ENCODE results near the gene SYN1.
"Not testable (repeated sequence)": the region's sequence is repeated elsewhere in the genome, so short reads cannot be mapped to it uniquely, and the experiment has no call there.

Gene SYN1

GRCh38 chrX:47619486-47620302, at the start of gene SYN1:
Gene SYN1, minus strand, starts transcription at chrX:47619857. Its CDS starts 129 bp downstream, at chrX:47619728.
- peak; percentile 90 for DNase-seq

- not testable (repeated sequence) for DNase-seq
These were observed 46.1 kb upstream of the SYN1 start for GRCh38 chrX:47665797-47666196.

- DNase-seq = peak; percentile 94
These were observed 45.1 kb upstream of the SYN1 start for GRCh38 chrX:47664737-47665136.

- no peak for DNase-seq
These were observed 42.5 kb upstream of the SYN1 start for GRCh38 chrX:47662144-47662657.

- no peak for DNase-seq
These were observed 41.9 kb upstream of the SYN1 start for GRCh38 chrX:47661539-47661938.

GRCh38 chrX:47659421-47659726, 39.7 kb upstream of the SYN1 start:
- DNase-seq = no peak

GRCh38 chrX:47658684-47659420, 39.2 kb upstream of the SYN1 start, which contains the start of gene UXT:
Gene UXT, minus strand, starts transcription at chrX:47659180. Its CDS starts 253 bp downstream, at chrX:47658927.
- DNase-seq = peak; percentile 98

GRCh38 chrX:47658301-47658683, 38.6 kb upstream of the SYN1 start:
- DNase-seq = no peak

GRCh38 chrX:47651043-47651905, 31.6 kb upstream of the SYN1 start:
- no peak for DNase-seq

- peak; percentile 99 for DNase-seq
These were observed 30.7 kb upstream of the SYN1 start, which contains the start of gene ELK1 for GRCh38 chrX:47650164-47651042. Gene ELK1, minus strand, starts transcription at chrX:47650563. Its CDS starts 9,122 bp downstream, at chrX:47641441.

GRCh38 chrX:47649781-47650163, 30.1 kb upstream of the SYN1 start:
- DNase-seq = peak; percentile 33

- no peak for DNase-seq
These were observed 29.6 kb upstream of the SYN1 start for GRCh38 chrX:47649271-47649670.

GRCh38 chrX:47648376-47648775, 28.7 kb upstream of the SYN1 start:
- no peak for DNase-seq

- DNase-seq = no peak
These were observed 27.0 kb upstream of the SYN1 start for GRCh38 chrX:47646636-47647035.

GRCh38 chrX:47645530-47645929, 25.9 kb upstream of the SYN1 start:
- DNase-seq = no peak

- DNase-seq = peak; percentile 51
These were observed 25.0 kb upstream of the SYN1 start for GRCh38 chrX:47644557-47645091.

- DNase-seq = no peak
These were observed 24.3 kb upstream of the SYN1 start for GRCh38 chrX:47643926-47644325.

GRCh38 chrX:47638816-47639215, 19.2 kb upstream of the SYN1 start:
- no peak for DNase-seq

- DNase-seq = peak; percentile 3
These were observed 18.0 kb upstream of the SYN1 start for GRCh38 chrX:47637546-47638195.

GRCh38 chrX:47634871-47635575, 15.4 kb upstream of the SYN1 start:
- DNase-seq = no peak

Data from NCI-H82 (cell line).